Activated CD8-positive, alpha-beta memory T cell treated with anti-CD3 and anti-CD28 coated beads for 4 hours (primary cell): Measurements from ENCODE around the gene ARMC7.
"Not testable (repeated sequence)": the region's sequence is repeated elsewhere in the genome, so short reads cannot be mapped to it uniquely, and the experiment has no call there.

ENCODE experiments used
- DNase-seq, 2 donors: peaks; one replicate each; pipeline ENCODE4 v3.0.0-alpha.2; 2020; ENCODE audit warnings: low read depth in 2 of 2

Gene ARMC7

GRCh38 chr17:75102385-75102821 lies 7.4 kb upstream of the ARMC7 start:
- no peak for DNase-seq

- no peak for DNase-seq
Measured at GRCh38 chr17:75103601-75104554, 5.9 kb upstream of the ARMC7 start.

- DNase-seq: no peak
Measured at GRCh38 chr17:75105126-75106080, 4.4 kb upstream of the ARMC7 start.

- no peak for DNase-seq
Measured at GRCh38 chr17:75108193-75108592, 1.6 kb upstream of the ARMC7 start.

GRCh38 chr17:75109046-75109406 lies 743 bp upstream of the ARMC7 start:
- no peak for DNase-seq

- DNase-seq: no peak
Measured at GRCh38 chr17:75110234-75110937, 617 bp downstream of the ARMC7 start.

GRCh38 chr17:75111777-75112335 lies 2.1 kb downstream of the ARMC7 start:
- DNase-seq: no peak

GRCh38 chr17:75113798-75114551 lies 4.2 kb downstream of the ARMC7 start:
- DNase-seq: peak; percentile 81 to 82

- DNase-seq: no peak
Measured at GRCh38 chr17:75114552-75115314, 5.0 kb downstream of the ARMC7 start.

- DNase-seq: no peak
Measured at GRCh38 chr17:75115555-75115954, 5.8 kb downstream of the ARMC7 start.

GRCh38 chr17:75116737-75117136 lies 7.0 kb downstream of the ARMC7 start:
- no peak for DNase-seq

- no peak for DNase-seq
Measured at GRCh38 chr17:75118307-75118706, 8.5 kb downstream of the ARMC7 start.

GRCh38 chr17:75124041-75124818 lies 14.5 kb downstream of the ARMC7 start:
- peak; percentile 49 to 53 for DNase-seq

GRCh38 chr17:75124819-75125162 lies 15.0 kb downstream of the ARMC7 start:
- DNase-seq: no peak

- DNase-seq: no peak
Measured at GRCh38 chr17:75125984-75126383, 16.2 kb downstream of the ARMC7 start.

GRCh38 chr17:75126954-75127353 lies 17.2 kb downstream of the ARMC7 start:
- DNase-seq: no peak

- DNase-seq: not testable (repeated sequence)
Measured at GRCh38 chr17:75127936-75128335, 18.2 kb downstream of the ARMC7 start.

- DNase-seq: no peak
Measured at GRCh38 chr17:75128694-75129505, 19.1 kb downstream of the ARMC7 start.
